VCaP (cell line): Measurements from ENCODE around the gene TAS2R8.
"Not testable (repeated sequence)": the region's sequence is repeated elsewhere in the genome, so short reads cannot be mapped to it uniquely, and the experiment has no call there.

Experiments used
- H3K27ac ChIP-seq: fragments of 450-650 bp; 2 replicates; pipeline ENCODE4 v1.5.1; 2017
- CTCF ChIP-seq: fragments of 450-650 bp; conservative IDR thresholded peaks from 2 replicates; pipeline ENCODE4 v1.5.1; 2017; ENCODE audit warnings: mild to moderate bottlenecking, moderate library complexity

TAS2R8 gene

GRCh38 chr12:10801741-10802140 lies 5.3 kb downstream of the TAS2R8 start:
- TF ChIP-seq CTCF: no peak
- H3K27ac ChIP-seq: no peak overlapping the region

- H3K27ac ChIP-seq: no peak overlapping the region
- no peak for TF ChIP-seq CTCF
These were observed 12.9 kb downstream of the TAS2R8 start for GRCh38 chr12:10794222-10794621.

GRCh38 chr12:10791769-10792168 lies 15.3 kb downstream of the TAS2R8 start:
- H3K27ac ChIP-seq: not testable (repeated sequence)

GRCh38 chr12:10783252-10783651 lies 23.8 kb downstream of the TAS2R8 start:
- H3K27ac ChIP-seq: no peak overlapping the region
- TF ChIP-seq CTCF: no peak

GRCh38 chr12:10779103-10779502 lies 28.0 kb downstream of the TAS2R8 start:
- H3K27ac ChIP-seq: no peak overlapping the region
- no peak for TF ChIP-seq CTCF

- TF ChIP-seq CTCF: peak; percentile 86
These were observed 35.9 kb downstream of the TAS2R8 start for GRCh38 chr12:10771132-10771733.

GRCh38 chr12:10759657-10760056 lies 47.4 kb downstream of the TAS2R8 start:
- H3K27ac ChIP-seq: no peak overlapping the region
- TF ChIP-seq CTCF: no peak

More at GRCh38 chr12:10771132-10771733, 35.9 kb downstream of the TAS2R8 start:
- H3K27ac ChIP-seq: no peak overlapping the region

- TF ChIP-seq CTCF: no peak
- H3K27ac ChIP-seq: no peak overlapping the region
These were observed 50.9 kb downstream of the TAS2R8 start for GRCh38 chr12:10756194-10756593.
